Hepatocyte (in vitro differentiated cells): ENCODE measurements around the gene RER1. TPM values are rescaled to one million over a fixed set of nuclear protein-coding genes. Genes with fewer than 3 reads are reported as not detected.

Experiments used
- DNase-seq: peaks from one replicate; pipeline ENCODE4 v3.0.0-alpha.2; 2016; ENCODE audit warnings: low spot score
- H2AFZ ChIP-seq: fragments of 200-600 bp; sonication (generic); 2 replicates; pipeline ENCODE4 v1.6.0; 2016; ENCODE audit warnings: antibody characterized with exemption, mild to moderate bottlenecking
- H3K27ac ChIP-seq: fragments of 200-600 bp; sonication (generic); 2 replicates; pipeline ENCODE4 v1.5.1; 2016; ENCODE audit warnings: mild to moderate bottlenecking
- H3K27me3 ChIP-seq: fragments of 200-600 bp; sonication (generic); 2 replicates; pipeline ENCODE4 v1.6.1; 2016
- H3K36me3 ChIP-seq: fragments of 200-600 bp; sonication (generic); replicated peaks from 2 replicates; pipeline ENCODE4 v1.5.1; 2016; ENCODE audit warnings: low read depth; ENCODE audit not compliant: insufficient read depth
- H3K4me1 ChIP-seq: fragments of 200-600 bp; sonication (generic); 2 replicates; pipeline ENCODE4 v1.5.1; 2016; ENCODE audit warnings: mild to moderate bottlenecking, moderate library complexity; ENCODE audit not compliant: insufficient read depth
- H3K4me2 ChIP-seq: fragments of 200-600 bp; sonication (generic); 2 replicates; pipeline ENCODE4 v1.6.0; 2016
- H3K4me3 ChIP-seq: fragments of 200-600 bp; sonication (generic); 2 replicates; pipeline ENCODE4 v1.5.1; 2016; ENCODE audit warnings: mild to moderate bottlenecking
- H3K79me2 ChIP-seq: fragments of 200-600 bp; sonication (generic); 2 replicates; pipeline ENCODE4 v1.6.0; 2017; ENCODE audit warnings: mild to moderate bottlenecking
- H3K9me2 ChIP-seq: fragments of 200-600 bp; sonication (generic); replicated peaks from 2 replicates; pipeline ENCODE4 v1.6.0; 2017; ENCODE audit warnings: mild to moderate bottlenecking; ENCODE audit not compliant: insufficient read depth
- H3K9me3 ChIP-seq: fragments of 200-600 bp; sonication (generic); 2 replicates; pipeline ENCODE4 v1.5.1; 2016; ENCODE audit warnings: low read depth, mild to moderate bottlenecking
- H4K20me1 ChIP-seq: fragments of 200-600 bp; sonication (generic); 2 replicates; pipeline ENCODE4 v1.6.0; 2016; ENCODE audit warnings: mild to moderate bottlenecking; ENCODE audit not compliant: insufficient read depth, poor library complexity, severe bottlenecking
- CTCF ChIP-seq: fragments of 200-600 bp; sonication (generic); IDR thresholded peaks from 2 replicates; pipeline ENCODE4 v1.5.1; 2016; ENCODE audit warnings: antibody characterized with exemption, mild to moderate bottlenecking; ENCODE audit not compliant: poor library complexity
- EZH2 ChIP-seq: fragments of 200-600 bp; sonication (generic); IDR thresholded peaks from 2 replicates; pipeline ENCODE4 v1.6.1; 2016; ENCODE audit warnings: antibody characterized with exemption, mild to moderate bottlenecking, borderline replicate concordance
- EZH2phosphoT487 ChIP-seq: fragments of 200-600 bp; sonication (generic); IDR thresholded peaks from one replicate; pipeline ENCODE4 v1.6.1; 2018; ENCODE audit warnings: antibody characterized with exemption, mild to moderate bottlenecking, low read depth, moderate library complexity; ENCODE audit not compliant: unreplicated experiment, severe bottlenecking
- WGBS: methylation state at CpG from one replicate; pipeline ENCODE4 v1.1.6; 2016; ENCODE audit warnings: low lambda C conversion rate; ENCODE audit errors: missing lambda C conversion rate; 5-methylcytosine and 5-hydroxymethylcytosine counted together
- polyA plus RNA-seq: library from polyadenylated mRNA; unstranded; fragments of >200 nt; fragmentation: Nextera tagmentation; extraction: Ambion mirVana; gene quantifications from 2 replicates; pipeline ENCODE4 v1.2.1, GENCODE V29; 2016
- total RNA-seq: library from RNA; depleted of rRNA; stranded (reverse); fragments of >200 nt; gene quantifications from 2 replicates; pipeline ENCODE4 v1.2.3, GENCODE V29; 2014

RER1 gene
- total and polyA plus RNA-seq, 2 experiments from 2014 or later, result 123 to 237 TPM

DNA sequence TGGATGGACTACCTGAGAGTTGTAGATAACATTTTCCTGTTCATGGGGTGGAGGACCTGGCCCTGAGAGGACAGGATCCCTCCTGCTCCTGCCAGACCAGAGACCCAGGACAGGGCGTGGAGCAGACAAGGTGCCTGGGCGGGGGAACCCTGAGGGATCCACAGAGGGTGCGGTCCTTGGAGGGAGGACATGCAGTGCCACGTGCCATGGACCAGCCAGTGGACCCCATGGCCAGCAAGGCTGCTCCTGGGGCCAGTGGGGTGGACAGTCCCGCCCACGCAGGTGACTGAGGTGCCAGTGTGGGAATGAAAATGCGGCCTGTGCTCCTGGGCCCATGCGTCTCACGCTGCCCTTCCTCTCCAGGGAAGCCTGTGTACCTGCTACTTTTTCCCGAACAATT lies 3.6 kb downstream of the RER1 start:
- Histone ChIP-seq H3K27me3 (no peaks in the 10 kb centered on the region), H3K9me2 (no peaks in the 10 kb centered on the region), H3K27ac (no peak overlapping the region), H3K36me3 (no peaks in the 10 kb centered on the region), H3K4me3 (no peak overlapping the region), H2AFZ (no peak overlapping the region), H3K9me3 (no peaks in the 10 kb centered on the region), H3K79me2 (peaks cover 88% of the 10 kb centered on the region), H4K20me1 (peaks cover 30% of the 10 kb centered on the region), H3K4me2 (no peak overlapping the region), H3K4me1 (peaks cover 25% of the 10 kb centered on the region)
- TF ChIP-seq CTCF (no peak), EZH2phosphoT487 (no peak), EZH2 (no peak)
- no peak for DNase-seq
- 93% methylated on average over 10 of the region's 10 CpGs for WGBS

DNA sequence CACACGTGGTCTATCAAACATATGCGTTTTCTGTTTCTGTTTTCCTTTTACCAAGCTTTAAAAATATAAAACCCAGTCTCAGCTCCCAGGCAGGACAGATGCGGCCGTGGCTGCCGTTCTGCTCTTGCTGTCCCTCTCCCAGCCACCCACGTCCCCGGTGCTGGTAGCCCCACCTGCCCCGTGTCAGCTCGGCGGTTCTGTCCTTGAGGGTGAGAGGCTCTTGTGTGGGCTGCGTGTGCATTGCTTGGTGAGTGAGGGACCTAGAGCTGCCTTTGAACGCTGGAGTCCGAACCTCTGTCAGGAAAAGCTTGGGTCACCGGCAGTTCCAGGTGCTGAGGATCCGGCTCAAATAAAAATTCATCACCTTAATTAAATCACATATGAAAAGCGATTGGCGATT lies 4.4 kb downstream of the RER1 start:
- H3K4me2 ChIP-seq, result no peak overlapping the region
- peaks cover 21% of the 10 kb centered on the region for H3K4me1 ChIP-seq
- H3K27ac ChIP-seq, result no peak overlapping the region
- no peak overlapping the region for H2AFZ ChIP-seq
- no peaks in the 10 kb centered on the region for H3K9me3 ChIP-seq
- TF ChIP-seq EZH2 (no peak), CTCF (no peak), EZH2phosphoT487 (no peak)
- H3K79me2 ChIP-seq, result peaks cover 80% of the 10 kb centered on the region
- no peak for DNase-seq
- 93% methylated on average over 17 of the region's 17 CpGs for WGBS
- no peak overlapping the region for H3K4me3 ChIP-seq
- no peaks in the 10 kb centered on the region for H3K36me3 ChIP-seq
- peaks cover 30% of the 10 kb centered on the region for H4K20me1 ChIP-seq
- H3K9me2 ChIP-seq, result no peaks in the 10 kb centered on the region
- no peaks in the 10 kb centered on the region for H3K27me3 ChIP-seq

GRCh38 chr1:2396476-2396875 lies 4.8 kb downstream of the RER1 start:
- no peak overlapping the region for H3K4me2 ChIP-seq
- peaks cover 30% of the 10 kb centered on the region for H4K20me1 ChIP-seq
- H3K79me2 ChIP-seq, result peaks cover 80% of the 10 kb centered on the region
- H3K36me3 ChIP-seq, result no peaks in the 10 kb centered on the region
- WGBS, result 97% methylated on average over 5 of the region's 5 CpGs
- H3K9me3 ChIP-seq, result no peaks in the 10 kb centered on the region
- no peak overlapping the region for H2AFZ ChIP-seq
- no peaks in the 10 kb centered on the region for H3K9me2 ChIP-seq
- H3K27me3 ChIP-seq, result no peaks in the 10 kb centered on the region
- no peak for DNase-seq
- no peak for TF ChIP-seq CTCF
- no peak for TF ChIP-seq EZH2
- TF ChIP-seq EZH2phosphoT487, result no peak
- H3K4me1 ChIP-seq, result peaks cover 21% of the 10 kb centered on the region
- no peak overlapping the region for H3K4me3 ChIP-seq
- no peak overlapping the region for H3K27ac ChIP-seq

DNA sequence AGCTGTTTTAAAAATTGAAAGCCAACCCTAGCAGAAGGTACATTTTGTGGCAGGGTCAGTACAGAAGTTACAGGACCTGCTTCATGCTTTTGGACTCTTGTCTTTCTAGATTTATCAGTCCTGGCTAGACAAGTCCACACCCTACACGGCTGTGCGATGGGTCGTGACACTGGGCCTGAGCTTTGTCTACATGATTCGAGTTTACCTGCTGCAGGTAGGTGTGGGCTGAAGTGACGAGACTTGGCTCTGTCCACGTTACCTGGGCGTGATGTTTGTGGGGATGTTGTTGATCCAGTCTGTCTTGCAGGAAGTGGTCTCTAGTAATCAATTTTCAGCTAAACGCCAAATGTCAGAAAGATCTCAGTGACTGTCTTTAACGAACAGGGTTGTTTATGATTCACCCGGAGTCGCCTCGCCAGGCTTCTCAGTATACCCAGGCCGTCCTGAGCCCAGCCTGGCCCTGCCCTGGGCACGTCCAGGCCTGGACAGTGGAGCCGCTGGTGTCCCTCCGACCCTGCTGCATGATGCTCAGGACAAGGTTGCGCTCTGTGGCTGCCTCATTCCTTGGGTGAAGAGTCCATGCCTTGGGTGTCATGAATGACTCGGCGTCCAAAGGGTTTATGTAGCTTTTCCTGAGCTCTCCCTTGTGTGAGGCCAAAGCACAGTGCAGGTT lies 5.5 kb downstream of the RER1 start:
- Histone ChIP-seq H3K36me3 (no peaks in the 10 kb centered on the region), H3K79me2 (peaks cover 79% of the 10 kb centered on the region), H3K9me3 (no peaks in the 10 kb centered on the region), H3K4me3 (no peak overlapping the region), H3K27ac (no peak overlapping the region), H2AFZ (no peak overlapping the region), H3K4me1 (peaks cover 21% of the 10 kb centered on the region), H4K20me1 (peaks cover 34% of the 10 kb centered on the region), H3K4me2 (no peak overlapping the region), H3K9me2 (no peaks in the 10 kb centered on the region), H3K27me3 (no peaks in the 10 kb centered on the region)
- DNase-seq, result no peak
- TF ChIP-seq EZH2phosphoT487, result no peak
- no peak for TF ChIP-seq EZH2
- TF ChIP-seq CTCF, result no peak
- 93% methylated on average over 19 of the region's 19 CpGs for WGBS
